Testis (tissue), 3 donors: Measurements from ENCODE around the gene CPNE4. TPM values are rescaled to one million over a fixed set of nuclear protein-coding genes. Genes with fewer than 3 reads are reported as not detected.

Source experiments
- DNase-seq: peaks from one replicate; pipeline ENCODE4 v3.0.0-alpha.2; 2019
- H3K27ac ChIP-seq, 2 donors: fragments of 200-600 bp; sonication (generic); one replicate each; pipeline ENCODE4 v1.5.1; 2019
- H3K27me3 ChIP-seq: fragments of 200-600 bp; sonication (generic); one replicate; pipeline ENCODE4 v1.5.1; 2019
- H3K36me3 ChIP-seq: fragments of 200-600 bp; sonication (generic); one replicate; pipeline ENCODE4 v1.5.1; 2017; ENCODE audit warnings: low read depth; ENCODE audit errors: missing control alignments
- H3K4me1 ChIP-seq: fragments of 200-600 bp; sonication (generic); one replicate; pipeline ENCODE4 v1.5.1; 2019
- H3K4me3 ChIP-seq, 2 donors: fragments of 200-600 bp; sonication (generic); one replicate each; pipeline ENCODE4 v1.5.1; 2017 to 2019
- H3K9me3 ChIP-seq: fragments of 200-600 bp; sonication (generic); one replicate; pipeline ENCODE4 v1.5.1; 2017
- POLR2A ChIP-seq: fragments of 450-650 bp; IDR thresholded peaks from one replicate; pipeline ENCODE4 v1.6.1; 2017; ENCODE audit warnings: antibody characterized with exemption, mild to moderate bottlenecking, moderate library complexity
- WGBS, 2 donors: methylation state at CpG; one replicate each; pipeline ENCODE4 v1.1.5; 2018; 5-methylcytosine and 5-hydroxymethylcytosine counted together
- intact Hi-C: fragments of 100-400 bp; cut with DNase I; formaldehyde crosslinking; loops from one replicate; pipeline ENCODE4 v1.15.1; 2023; ENCODE audit warnings: low total_unique reads
- polyA plus RNA-seq: library from polyadenylated mRNA; stranded (reverse); fragments of 350-450 nt; fragmentation: Illumina TruSeq; extraction: RNeasy Lipid Tissue Mini Kit (QIAGEN cat#74804); gene quantifications from one replicate; pipeline ENCODE4 v1.2.3, GENCODE V29; 2014; ENCODE audit warnings: low read depth, low replicate concordance; ENCODE audit not compliant: insufficient read depth
- total RNA-seq, 2 donors: library from RNA; depleted of rRNA; stranded (reverse); fragments of >200 nt; gene quantifications; one replicate each; pipeline ENCODE4 v1.2.3, GENCODE V29; 2016
- TF ChIP-seq, protein P1 (sequence below), 3 experiments: fragments of 450-650 bp in 2 of 3; fragments of 200-600 bp in 1 of 3; sonication (generic) in 1 of 3; IDR thresholded peaks; one replicate each; pipeline ENCODE4 v1.5.1; 2016 to 2019; ENCODE audit warnings: antibody characterized with exemption in 3 of 3, mild to moderate bottlenecking in 2 of 3, moderate library complexity in 1 of 3

Gene CPNE4
- total and polyA plus RNA-seq, 3 donors from 2014 or later: 2.4 to 8.4 (median 4.5) TPM

- Histone ChIP-seq H3K36me3 (no peaks in the 10 kb centered on the region), H3K4me3 (no peak overlapping the region), H3K9me3 (no peaks in the 10 kb centered on the region), H3K27me3 (no peaks in the 10 kb centered on the region), H3K4me1 (no peaks in the 10 kb centered on the region), H3K27ac (no peak overlapping the region)
- intact Hi-C loops: no loop called here
- DNase-seq: no peak
- 87 to 90% methylated on average over 1 of the region's 1 CpG for WGBS, 2 donors
- TF ChIP-seq, protein P1, sequence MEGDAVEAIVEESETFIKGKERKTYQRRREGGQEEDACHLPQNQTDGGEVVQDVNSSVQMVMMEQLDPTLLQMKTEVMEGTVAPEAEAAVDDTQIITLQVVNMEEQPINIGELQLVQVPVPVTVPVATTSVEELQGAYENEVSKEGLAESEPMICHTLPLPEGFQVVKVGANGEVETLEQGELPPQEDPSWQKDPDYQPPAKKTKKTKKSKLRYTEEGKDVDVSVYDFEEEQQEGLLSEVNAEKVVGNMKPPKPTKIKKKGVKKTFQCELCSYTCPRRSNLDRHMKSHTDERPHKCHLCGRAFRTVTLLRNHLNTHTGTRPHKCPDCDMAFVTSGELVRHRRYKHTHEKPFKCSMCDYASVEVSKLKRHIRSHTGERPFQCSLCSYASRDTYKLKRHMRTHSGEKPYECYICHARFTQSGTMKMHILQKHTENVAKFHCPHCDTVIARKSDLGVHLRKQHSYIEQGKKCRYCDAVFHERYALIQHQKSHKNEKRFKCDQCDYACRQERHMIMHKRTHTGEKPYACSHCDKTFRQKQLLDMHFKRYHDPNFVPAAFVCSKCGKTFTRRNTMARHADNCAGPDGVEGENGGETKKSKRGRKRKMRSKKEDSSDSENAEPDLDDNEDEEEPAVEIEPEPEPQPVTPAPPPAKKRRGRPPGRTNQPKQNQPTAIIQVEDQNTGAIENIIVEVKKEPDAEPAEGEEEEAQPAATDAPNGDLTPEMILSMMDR (IDR thresholded peaks at IDR 0.05): no peak
- no peak for TF ChIP-seq POLR2A
Measured at GRCh38 chr3:131944676-131945075, 90.1 kb downstream of the CPNE4 start.

DNA sequence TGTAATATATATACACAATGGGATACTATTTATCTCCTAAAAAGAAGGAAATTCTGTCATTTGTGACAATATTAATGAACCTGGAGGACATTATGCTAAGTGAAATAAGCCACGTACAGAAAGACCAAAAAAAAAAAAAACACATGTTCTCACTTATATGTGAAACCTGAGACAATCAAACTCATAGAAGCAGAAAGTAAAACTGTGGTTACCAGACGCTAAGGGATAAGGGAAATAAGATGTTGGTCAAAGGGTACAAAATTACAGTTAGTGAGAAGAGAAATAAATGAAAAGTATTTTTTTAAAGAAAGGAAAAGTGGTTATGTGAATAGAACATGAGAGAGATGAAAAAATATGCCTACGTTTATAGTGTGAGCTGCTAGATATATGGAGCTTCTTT is 101.1 kb downstream of the CPNE4 start:
- Histone ChIP-seq H3K27ac (no peak overlapping the region), H3K36me3 (no peaks in the 10 kb centered on the region), H3K4me1 (no peaks in the 10 kb centered on the region), H3K9me3 (no peaks in the 10 kb centered on the region), H3K4me3 (no peak overlapping the region), H3K27me3 (no peaks in the 10 kb centered on the region)
- intact Hi-C loops: no loop called here
- 71 to 81% methylated on average over 3 of the region's 3 CpGs for WGBS, 2 donors
- TF ChIP-seq, protein P1 (IDR thresholded peaks at IDR 0.05): no peak
- no peak for TF ChIP-seq POLR2A
- no peak for DNase-seq

- TF ChIP-seq, protein P1 (IDR thresholded peaks at IDR 0.05): no peak
- TF ChIP-seq POLR2A: no peak
- intact Hi-C loops: no loop called here
- DNase-seq: no peak
- Histone ChIP-seq H3K27me3 (no peaks in the 10 kb centered on the region), H3K9me3 (no peaks in the 10 kb centered on the region), H3K4me1 (no peaks in the 10 kb centered on the region), H3K27ac (no peak overlapping the region), H3K36me3 (no peaks in the 10 kb centered on the region), H3K4me3 (no peak overlapping the region)
- 85 to 86% methylated on average over 2 of the region's 2 CpGs for WGBS, 2 donors
Measured at GRCh38 chr3:131928593-131928992, 106.2 kb downstream of the CPNE4 start.

GRCh38 chr3:131925571-131925970 is 109.2 kb downstream of the CPNE4 start:
- 62 to 76% methylated on average over 1 of the region's 1 CpG for WGBS, 2 donors
- H3K4me1 ChIP-seq: no peaks in the 10 kb centered on the region
- no peak for TF ChIP-seq POLR2A
- TF ChIP-seq, protein P1 (IDR thresholded peaks at IDR 0.05): no peak
- no peak for DNase-seq
- H3K9me3 ChIP-seq: no peaks in the 10 kb centered on the region
- H3K27ac ChIP-seq: no peak overlapping the region
- H3K36me3 ChIP-seq: no peaks in the 10 kb centered on the region
- intact Hi-C loops: no loop called here
- no peaks in the 10 kb centered on the region for H3K27me3 ChIP-seq
- H3K4me3 ChIP-seq: no peak overlapping the region

DNA sequence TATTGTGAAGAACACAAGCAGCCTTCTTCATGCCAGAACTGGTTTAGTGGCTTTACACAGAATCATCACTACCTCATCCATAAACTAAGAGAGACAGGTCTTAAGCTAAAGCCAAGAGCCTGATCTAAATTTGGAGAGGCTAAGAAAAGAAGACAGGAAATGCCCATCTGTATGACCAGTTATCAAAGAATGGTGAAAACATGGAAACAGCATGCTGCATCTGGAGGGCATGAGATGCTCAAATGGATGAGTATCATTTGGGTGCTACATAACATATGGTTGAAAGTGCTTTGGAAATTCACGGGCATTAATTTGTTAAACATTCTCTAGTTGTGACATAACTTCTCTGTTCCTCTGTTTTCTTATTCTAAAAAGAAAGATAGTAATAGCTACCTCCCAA is 112.5 kb downstream of the CPNE4 start:
- Histone ChIP-seq H3K27ac (no peak overlapping the region), H3K4me1 (no peaks in the 10 kb centered on the region), H3K9me3 (no peaks in the 10 kb centered on the region), H3K4me3 (no peak overlapping the region), H3K27me3 (no peaks in the 10 kb centered on the region), H3K36me3 (no peaks in the 10 kb centered on the region)
- intact Hi-C loops: no loop called here
- DNase-seq: no peak
- TF ChIP-seq, protein P1 (IDR thresholded peaks at IDR 0.05): no peak
- TF ChIP-seq POLR2A: no peak
- 94 to 100% methylated on average over 1 of the region's 1 CpG for WGBS, 2 donors
